NCI-H2227 (cell line): Measurements from ENCODE around the gene SPTBN5.

Experiments used
- DNase-seq: peaks from one replicate; lab custom pipeline; 2025; ENCODE audit not compliant: unreplicated experiment; lab: John Stamatoyannopoulos, UW

The SPTBN5 gene

DNA sequence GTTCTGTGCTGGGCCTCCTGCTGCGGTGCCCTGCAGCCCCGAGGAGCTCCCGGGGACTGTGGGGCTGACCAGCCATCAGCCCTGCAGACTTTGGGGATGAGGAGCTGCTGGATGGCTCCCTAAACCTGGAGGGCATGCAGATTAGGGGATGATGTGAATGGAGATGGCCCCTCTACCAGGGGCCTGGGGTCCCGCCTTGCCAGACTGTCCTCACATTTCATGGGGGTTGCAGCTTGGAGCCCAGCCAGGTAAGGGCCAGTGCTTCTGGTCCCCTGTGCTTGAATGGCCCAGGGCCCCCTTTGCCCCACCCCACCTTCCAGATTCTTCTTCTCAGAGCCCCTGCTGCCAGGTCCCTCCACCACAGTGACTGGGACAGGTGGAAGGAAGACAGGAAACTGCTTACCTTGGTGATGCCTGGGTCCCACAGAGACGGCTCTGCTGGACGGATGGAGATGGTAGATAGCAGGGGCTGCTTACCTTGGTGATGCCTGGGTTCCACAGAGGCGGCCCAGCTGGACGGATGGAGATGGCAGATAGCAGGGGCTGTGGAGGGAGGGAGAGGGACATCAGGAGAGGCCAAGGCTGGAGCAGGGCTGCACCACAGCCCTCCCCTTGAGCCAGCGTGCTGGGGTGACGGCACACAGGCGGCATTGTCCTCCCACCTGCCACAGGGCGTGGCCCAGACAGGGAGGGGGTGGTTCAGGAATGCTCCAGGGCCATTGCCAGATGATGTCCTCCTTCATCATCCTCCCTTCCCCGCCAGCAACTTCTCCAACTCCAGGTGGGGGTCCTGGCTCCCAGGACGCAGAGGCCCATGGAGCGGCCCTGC, at the start of gene SPTBN5:
SPTBN5 (minus strand) TSS at position 632 of the 829 bp plus-strand sequence; CDS start at position 76, 556 bp downstream.
- no peak for DNase-seq

DNA sequence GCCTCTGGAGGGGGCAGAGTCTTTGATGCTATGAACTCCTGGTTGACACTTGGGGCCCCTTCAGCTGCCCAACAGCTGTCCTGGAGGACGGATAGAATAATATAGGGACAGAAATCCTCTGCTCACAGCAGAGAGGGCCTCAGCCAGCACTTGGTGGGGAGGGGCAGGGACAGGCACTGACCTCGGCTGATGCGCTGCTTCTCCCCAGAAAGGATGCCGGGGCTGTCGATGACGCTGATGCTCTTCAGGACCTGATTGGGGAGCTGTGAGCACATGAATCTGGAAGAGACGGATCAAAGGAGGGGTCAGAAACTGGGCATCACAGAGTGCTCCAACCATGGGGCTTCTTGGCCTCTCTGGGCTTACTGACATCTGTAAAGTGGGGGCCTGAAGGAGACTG, 49.0 kb upstream of the SPTBN5 start:
- no peak for DNase-seq

DNA sequence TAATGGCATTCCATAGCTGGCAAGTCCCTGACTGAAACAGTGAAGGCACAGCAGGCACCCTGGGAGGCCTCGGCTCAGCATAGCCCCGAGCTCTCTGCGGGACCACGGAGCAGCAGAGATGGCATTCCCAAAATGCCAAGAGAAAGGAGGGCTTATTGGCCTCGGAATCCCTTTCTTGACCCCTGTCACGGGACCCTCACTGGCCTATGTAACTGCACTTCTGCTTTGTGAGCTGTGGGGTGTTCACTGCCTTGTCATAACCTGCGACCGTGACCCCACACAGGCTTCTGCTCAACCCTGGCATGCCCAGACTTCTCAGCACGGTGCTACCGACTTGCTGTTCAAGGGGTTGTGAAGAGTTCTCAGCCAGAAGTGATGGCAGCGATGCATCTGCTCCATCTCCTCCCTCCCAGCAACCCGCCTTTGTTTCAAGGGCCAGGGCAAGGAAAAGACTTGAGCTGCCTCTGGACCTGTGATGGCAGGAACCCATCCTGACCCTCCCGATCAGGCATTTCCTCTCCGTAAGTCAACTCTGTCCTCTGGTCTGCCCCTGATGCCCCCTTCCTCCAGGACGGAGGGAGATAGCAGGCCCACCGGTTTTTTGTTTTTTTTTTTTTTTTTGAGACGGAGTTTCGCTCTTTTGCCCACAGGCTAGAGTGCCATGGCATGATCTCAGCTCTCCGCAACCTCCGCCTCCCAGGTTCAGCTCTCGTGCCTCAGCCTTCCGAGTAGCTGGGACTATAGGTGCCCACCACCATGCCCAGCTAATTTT, 48.0 kb upstream of the SPTBN5 start:
- no peak for DNase-seq

DNA sequence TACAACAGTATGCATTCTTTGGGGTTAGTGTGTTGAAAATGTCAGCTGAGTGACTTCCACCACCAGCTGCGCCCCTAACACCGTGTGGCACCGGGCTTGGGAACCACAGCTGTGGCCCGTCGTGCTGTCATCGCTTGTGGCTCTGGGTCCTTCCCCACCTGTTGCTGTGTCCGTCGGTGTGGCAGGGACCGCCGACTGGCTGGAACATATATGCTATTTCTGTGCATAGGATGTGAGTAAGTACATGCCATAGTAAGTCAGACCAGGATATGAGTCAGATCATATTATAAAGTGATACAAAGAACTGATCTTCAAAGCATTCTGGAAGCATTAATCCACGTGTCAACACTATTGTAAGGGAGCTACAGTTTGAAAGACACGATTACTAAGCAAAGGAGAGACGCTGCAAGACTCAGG, 46.6 kb upstream of the SPTBN5 start:
- DNase-seq = no peak

DNA sequence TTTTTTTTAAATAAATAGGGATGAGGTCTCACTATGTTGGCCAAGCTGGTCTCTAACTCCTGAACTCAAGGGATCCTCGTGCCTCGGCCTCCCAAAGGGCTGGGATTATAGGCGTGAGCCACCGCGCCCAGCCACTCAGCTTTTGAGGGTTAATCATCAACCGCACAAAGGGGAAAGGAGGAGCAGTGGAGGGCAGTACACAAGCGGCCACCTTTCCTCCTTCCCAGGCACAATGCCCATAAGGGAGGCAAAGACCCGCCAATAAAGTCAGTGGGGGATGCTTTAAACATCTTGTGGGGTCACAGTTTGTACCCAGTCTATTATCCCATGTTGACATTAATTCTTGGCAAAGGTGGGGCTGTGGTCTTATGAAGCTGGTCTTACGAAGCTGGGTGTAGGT, 46.1 kb upstream of the SPTBN5 start:
- DNase-seq = no peak

DNA sequence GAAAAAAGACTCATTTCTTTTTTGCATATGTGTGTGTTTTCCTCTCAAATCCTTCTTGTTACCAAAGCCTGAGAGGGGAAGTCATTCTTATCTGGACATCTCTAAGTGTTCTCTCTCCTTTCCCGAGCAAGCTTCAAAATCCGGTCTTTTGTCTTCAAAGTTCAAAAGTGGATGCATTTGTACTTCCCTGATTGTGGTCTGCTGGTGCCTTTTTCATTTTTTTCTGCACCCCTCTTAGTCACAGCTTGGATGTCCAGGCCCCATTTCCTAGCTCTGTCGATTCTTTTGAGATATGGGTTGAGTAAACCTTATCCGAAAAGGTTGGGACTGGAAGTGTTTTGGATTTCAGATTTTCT, 43.7 kb upstream of the SPTBN5 start:
- DNase-seq = no peak

DNA sequence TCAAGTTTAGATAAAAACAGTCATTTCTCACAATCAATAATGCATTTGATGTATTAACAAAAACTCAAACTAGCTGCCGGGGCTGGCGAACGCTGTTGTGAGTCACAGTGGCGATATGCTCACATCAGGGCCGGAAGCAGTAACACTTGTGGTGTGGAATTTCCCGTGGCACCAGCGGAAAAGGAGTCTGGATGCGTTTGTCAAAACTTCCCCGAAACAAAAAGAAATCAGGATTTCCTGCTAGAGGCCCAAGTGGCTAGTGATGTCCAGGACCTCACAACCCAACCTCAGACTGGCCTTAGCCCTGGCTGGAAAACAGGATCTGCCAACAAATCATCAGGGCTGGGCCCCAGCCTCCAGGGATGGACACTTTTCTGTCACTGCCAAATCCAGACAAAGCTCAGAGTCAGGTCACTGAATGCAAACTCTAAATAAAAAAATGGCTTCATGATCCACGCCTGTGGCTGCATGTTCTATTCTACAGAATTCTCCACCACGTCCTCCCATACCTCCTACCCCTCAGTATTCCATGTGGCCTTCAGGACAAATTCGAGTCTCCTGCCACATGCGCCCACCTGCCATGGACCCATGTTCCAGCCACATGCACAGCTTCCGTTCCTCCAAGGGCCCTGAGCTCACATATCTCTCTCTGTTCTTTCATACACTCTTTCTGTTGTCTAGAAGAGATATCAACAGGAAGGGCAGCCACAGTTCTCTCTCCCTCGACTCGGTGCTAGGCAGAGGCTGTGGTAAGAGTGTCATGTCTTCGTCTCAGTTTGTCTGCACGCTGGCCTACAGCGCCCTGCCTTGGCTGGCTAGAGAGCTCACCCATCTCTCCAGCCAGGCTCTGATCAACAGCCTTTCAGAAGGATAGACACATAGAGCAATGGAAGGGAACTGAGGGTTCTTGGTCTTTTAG, 43.1 kb upstream of the SPTBN5 start:
- no peak for DNase-seq

DNA sequence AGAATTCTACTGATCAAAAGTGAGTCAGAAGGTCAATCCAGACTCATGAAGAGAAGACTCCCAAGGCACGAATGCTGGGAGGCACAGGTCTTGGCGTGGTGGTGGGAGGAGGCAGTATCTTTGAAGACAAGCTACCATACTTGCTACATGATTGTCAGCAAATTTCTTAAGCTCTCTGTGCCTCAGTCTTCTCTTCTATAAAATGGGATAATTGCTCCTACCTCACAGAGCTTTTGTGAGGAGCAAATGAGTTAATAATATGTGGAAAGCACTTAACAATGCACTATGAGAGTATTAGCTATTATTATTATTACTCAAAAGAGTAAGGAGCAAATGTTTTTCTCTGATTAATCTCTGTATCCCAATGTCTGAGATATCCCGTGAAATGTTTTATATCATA, 42.3 kb upstream of the SPTBN5 start:
- no peak for DNase-seq

DNA sequence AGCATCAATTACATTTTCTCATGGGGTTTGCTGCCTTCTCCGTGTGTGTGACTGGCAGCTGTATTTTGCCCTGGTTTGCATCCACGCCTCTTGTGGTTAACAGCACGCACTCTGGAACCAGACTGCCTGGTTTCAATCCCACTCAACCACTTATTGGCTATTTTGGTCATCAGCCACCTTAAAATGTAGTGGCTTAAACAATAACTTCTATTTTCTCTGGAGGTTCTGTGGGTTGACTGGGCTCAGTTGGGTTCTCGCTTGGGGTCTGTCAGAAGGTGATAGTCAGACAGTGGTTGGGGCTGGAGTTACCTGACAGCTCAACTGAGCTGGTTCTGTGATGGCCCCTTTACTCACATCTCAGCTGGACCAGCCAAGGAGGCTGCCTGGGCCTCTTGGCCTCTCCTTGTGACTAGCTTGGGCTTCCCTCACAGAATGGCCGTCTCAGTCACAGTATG, 41.7 kb upstream of the SPTBN5 start:
- DNase-seq = no peak

DNA sequence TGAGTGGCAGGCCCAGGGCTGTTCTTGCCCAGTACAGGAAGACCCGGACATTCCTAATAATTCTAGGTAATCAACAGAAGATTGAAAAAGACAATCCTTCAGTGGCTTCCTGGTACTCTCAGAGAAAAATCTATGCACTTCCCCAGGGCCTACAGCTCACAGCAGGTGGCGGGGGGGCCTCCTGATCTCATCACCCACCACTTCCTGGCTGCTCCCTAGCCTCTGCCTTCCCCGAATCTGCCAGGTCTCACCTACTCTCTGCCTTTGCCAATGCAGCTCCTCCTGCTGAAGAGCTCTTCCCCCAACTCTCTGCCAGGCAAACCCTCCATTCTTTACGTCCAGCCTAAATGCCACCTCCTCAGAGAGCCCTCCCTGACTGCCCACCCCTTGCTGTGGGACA, 41.0 kb upstream of the SPTBN5 start:
- DNase-seq = no peak

DNA sequence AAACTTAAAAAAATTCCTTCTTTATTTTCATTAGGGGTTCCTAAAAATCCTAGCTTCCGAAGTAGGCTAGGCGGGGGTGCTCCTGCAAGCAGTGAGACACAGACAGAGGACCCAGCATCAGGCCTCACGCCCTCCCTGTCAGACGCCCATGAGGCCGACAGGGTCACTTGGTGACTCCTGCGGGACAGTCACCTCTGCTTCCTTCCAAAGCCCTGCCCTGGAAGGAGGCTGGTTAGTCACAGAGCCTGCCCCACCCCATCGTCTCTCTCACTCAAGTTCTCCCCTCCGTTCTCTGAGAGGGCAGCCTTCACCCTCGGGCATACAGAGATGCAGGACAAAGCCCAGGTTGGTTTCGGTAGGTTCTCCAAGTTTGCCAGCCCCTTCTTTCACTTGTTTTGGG, 39.9 kb upstream of the SPTBN5 start:
- no peak for DNase-seq

DNA sequence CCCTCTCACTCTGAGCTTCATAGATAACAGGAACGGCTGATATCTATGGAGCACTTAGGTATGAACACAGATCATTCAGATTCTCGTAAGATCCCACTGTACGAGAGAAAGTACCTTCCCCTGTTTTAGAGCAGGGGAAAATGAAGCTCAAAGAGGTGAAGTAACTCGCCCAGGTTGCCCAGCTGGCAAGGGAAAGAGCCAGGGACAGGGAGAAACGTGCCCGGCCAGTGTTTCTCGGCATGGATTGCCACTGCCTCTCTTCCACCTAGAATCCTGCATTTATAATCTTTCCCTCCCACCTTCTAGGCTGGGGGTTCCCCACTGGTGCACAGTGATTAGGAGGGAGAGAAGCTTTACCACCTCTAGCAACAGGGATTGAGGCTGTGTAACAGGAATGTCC, 39.5 kb upstream of the SPTBN5 start:
- no peak for DNase-seq

DNA sequence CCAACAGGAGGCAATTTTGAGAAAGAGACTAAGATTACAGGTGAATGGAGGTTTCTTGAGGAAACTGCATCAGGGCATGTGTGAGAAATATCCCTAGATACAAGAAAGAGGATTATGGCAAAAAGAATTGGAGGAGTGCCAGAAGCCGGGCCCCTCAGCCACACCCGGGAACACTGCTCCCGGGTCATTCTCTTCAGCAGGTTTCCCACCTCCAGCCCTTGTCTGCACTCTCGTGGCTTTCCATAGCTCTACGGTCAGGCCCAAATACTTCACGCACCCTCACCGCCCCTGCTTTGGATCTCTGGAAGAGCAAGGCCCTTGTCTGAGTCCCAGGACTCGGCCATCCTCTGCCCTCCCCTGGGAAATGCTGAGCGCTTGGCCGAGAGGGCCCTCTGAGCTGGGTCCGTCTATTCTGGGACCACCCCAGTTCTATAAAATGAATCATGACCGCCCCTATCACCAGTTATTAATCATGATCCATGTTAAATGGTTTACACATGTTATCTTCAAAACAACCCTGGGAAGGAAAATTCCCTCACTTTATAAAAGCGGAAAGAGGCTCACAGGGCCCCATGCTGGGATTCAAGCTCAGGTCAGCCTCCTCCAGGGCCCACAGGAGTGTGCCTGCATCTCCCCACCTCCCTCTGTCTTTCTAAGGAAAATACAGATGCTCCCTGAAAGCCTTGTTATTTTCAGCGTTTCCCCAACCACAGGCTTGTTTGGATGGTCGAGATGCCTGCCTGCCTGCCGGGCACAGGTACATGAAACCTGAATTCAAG, 38.8 kb upstream of the SPTBN5 start:
- DNase-seq = no peak

DNA sequence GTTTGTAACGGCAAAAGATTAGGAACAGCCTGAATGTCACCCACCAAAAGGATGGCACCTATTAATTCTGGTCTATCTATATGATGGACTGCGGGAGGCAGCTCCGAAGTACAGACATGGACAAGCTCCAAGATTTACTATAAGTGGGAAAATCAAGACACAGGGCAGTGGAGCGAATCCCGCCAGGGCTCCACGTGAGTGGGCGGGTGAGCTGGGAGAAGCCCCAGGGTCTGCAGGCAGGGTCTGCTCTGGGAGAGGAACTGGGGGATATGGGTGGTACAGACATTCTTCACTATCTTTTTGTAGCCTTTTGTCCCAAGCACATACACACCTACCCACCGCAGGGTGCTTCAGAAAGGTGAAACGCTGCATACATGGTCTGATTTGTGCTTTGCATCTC, 38.2 kb upstream of the SPTBN5 start:
- DNase-seq = no peak

DNA sequence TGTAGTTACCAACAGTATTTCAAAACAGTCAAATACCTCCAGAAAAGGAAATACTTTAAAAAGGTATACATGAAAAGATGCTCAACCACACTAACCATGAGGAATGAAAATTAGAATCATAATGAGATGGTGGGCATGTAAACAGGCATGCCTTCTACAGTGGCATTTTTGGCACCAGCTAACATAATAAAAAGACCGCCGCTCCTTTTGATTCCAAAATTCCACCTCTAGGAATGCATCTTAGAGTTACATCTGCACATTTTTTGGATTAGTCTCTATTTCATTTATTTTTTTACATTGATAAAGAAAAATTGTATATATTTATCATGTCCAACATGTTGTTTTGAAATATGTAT, 37.0 kb upstream of the SPTBN5 start:
- no peak for DNase-seq

DNA sequence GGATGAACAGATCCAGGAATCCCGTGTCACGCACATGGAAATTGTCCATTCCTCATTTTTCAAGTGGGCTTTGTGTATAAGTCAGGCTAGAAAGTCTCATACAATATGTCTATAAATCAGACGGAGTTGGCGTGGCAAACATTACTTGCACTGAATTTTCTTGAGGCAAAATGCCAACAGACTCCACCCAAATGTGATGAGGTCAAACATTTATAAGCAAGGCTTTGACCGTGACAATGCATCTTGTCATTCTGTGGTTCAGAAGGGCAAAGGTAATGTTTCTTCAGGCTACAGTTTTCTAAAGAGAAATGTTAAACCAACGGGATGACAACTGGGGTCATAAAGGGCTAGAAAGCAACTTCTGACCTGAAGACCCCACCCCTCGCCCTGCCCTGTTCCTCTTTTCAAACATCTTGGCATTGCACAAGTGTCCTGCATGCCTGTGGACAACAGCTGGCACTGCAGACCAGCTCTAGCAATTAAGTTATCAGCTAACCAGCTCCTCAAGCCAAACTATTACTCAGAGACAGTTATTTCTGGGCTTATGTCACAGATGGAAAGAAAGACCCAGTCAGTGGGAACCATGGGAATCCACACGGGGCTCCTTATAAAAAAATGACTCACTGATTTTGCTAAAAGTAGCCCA, 36.5 kb upstream of the SPTBN5 start:
- DNase-seq = no peak

DNA sequence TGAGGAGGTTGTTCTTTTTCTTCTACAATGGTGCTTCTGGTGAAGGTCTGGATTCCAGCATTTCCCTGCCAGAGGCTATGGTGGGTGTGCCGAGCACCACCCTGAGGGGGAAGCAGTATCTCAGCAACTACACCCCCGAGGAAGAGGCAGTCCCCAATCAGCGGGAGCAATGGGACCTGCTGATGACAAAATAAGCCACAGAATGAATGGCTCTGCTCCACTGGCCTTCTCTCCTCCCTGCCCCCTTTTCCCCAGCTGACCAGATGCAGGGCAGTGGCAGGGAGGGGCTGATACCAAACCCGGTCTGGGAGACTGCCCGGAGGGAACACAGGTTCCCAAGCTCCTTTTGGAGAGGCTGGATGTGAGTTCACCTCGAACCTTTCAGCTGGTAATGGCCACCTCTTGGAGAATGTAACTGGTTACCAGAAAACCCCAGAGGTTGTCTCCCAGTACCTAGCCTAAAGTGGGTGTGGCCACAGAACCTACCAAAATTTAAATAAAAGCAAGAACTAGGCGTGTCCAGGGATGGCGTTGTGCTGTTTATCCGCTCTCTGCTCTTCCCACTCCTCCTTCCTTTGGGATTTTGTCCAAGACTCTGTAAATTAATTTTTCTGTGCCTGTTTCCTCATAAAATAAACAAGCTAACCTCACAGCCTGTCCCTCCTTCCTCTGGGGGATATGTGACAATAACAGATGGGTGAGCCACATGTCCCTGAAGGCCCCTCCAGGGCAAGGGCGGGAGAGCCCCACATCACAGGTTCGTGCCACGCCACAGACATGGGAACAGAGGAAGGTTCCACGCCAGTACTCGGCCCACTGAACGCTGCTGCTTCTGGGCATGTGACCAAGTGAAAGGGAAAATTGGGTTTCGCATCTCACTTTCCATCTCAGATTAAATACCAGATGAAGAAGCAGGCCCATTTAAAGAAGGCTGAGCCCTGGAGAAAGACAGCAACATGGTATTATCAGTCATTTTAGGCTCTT, 35.1 kb upstream of the SPTBN5 start:
- no peak for DNase-seq

DNA sequence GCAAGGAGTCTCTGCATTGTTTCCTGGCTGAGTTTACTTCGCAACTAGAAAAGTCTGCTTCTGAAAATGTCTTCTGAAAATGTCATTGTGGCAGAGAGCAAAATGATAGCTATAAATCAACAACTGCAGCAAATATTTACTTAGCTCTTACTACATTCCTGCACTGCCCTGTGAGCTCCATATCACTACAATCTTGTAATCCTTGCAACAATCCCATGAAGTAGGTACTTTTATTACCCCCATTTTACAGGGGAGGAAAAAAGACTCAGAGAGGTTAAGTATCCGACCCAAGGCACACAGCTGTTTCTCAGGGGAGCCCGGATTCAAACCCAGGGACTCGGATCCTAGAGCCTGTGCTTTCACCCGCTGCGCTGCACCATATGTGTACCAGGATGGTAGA, 34.2 kb upstream of the SPTBN5 start:
- DNase-seq = no peak

DNA sequence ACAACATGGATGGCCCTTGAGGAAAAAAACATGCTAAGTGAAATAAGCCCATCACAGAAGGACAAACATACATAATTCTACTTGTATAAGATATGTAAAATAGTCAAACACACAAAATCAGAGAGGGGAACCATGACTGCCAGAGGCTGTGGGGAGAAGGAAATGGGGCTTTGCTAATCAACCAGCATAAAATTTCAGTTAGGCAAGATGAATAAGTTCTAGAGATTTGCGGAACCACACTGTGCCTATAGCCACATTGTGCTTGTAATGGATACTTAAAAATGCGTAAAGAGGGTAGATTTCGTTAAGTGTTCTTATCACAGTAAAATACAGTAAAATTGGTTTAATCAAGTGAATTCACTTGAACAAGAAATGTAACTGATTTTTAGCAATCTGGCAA, 33.7 kb upstream of the SPTBN5 start:
- no peak for DNase-seq
